Liver (tissue), 3 donors: ENCODE measurements around the gene ATP11A.

Experiments
- FOXA1 ChIP-seq: IDR thresholded peaks from 2 replicates; pipeline ENCODE4 v1.6.1; 2016; ENCODE audit warnings: antibody characterized with exemption
- JUND ChIP-seq, 2 donors: IDR thresholded peaks; 2 replicates each; pipeline ENCODE4 v1.6.1; 2016; ENCODE audit warnings: antibody characterized with exemption in 2 of 2
- RAD21 ChIP-seq, 2 donors: IDR thresholded peaks; 2 replicates each; pipeline ENCODE4 v1.6.1; 2016; ENCODE audit warnings: antibody characterized with exemption in 2 of 2, mild to moderate bottlenecking in 2 of 2
- TAF1 ChIP-seq: conservative IDR thresholded peaks from 2 replicates; pipeline ENCODE4 v1.6.1; 2016; ENCODE audit warnings: antibody characterized with exemption, mild to moderate bottlenecking
- TF ChIP-seq, protein P1 (sequence below): IDR thresholded peaks from 2 replicates; pipeline ENCODE4 v1.6.1; 2016; ENCODE audit warnings: antibody characterized with exemption
- TF ChIP-seq, protein P2 (sequence below): fragments of 150-350 bp; IDR thresholded peaks from 2 replicates; pipeline ENCODE4 v1.5.1; 2017; ENCODE audit warnings: improper control_type of control experiment, low read depth, low read length; ENCODE audit not compliant: missing input control
- TF ChIP-seq, protein P3 (sequence below): IDR thresholded peaks from 2 replicates; pipeline ENCODE4 v1.6.1; 2016; ENCODE audit warnings: antibody characterized with exemption, mild to moderate bottlenecking
- donor health status: healthy.
- donor health status: healthy.

GRCh38 chr13:112760435-112760834 is 70.6 kb downstream of the ATP11A start:
- TF ChIP-seq, protein P1, sequence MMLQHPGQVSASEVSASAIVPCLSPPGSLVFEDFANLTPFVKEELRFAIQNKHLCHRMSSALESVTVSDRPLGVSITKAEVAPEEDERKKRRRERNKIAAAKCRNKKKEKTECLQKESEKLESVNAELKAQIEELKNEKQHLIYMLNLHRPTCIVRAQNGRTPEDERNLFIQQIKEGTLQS = no peak
- TF ChIP-seq, protein P2, sequence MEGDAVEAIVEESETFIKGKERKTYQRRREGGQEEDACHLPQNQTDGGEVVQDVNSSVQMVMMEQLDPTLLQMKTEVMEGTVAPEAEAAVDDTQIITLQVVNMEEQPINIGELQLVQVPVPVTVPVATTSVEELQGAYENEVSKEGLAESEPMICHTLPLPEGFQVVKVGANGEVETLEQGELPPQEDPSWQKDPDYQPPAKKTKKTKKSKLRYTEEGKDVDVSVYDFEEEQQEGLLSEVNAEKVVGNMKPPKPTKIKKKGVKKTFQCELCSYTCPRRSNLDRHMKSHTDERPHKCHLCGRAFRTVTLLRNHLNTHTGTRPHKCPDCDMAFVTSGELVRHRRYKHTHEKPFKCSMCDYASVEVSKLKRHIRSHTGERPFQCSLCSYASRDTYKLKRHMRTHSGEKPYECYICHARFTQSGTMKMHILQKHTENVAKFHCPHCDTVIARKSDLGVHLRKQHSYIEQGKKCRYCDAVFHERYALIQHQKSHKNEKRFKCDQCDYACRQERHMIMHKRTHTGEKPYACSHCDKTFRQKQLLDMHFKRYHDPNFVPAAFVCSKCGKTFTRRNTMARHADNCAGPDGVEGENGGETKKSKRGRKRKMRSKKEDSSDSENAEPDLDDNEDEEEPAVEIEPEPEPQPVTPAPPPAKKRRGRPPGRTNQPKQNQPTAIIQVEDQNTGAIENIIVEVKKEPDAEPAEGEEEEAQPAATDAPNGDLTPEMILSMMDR = no peak
- TF ChIP-seq TAF1 = no peak
- TF ChIP-seq FOXA1 = no peak
- TF ChIP-seq, protein P3, sequence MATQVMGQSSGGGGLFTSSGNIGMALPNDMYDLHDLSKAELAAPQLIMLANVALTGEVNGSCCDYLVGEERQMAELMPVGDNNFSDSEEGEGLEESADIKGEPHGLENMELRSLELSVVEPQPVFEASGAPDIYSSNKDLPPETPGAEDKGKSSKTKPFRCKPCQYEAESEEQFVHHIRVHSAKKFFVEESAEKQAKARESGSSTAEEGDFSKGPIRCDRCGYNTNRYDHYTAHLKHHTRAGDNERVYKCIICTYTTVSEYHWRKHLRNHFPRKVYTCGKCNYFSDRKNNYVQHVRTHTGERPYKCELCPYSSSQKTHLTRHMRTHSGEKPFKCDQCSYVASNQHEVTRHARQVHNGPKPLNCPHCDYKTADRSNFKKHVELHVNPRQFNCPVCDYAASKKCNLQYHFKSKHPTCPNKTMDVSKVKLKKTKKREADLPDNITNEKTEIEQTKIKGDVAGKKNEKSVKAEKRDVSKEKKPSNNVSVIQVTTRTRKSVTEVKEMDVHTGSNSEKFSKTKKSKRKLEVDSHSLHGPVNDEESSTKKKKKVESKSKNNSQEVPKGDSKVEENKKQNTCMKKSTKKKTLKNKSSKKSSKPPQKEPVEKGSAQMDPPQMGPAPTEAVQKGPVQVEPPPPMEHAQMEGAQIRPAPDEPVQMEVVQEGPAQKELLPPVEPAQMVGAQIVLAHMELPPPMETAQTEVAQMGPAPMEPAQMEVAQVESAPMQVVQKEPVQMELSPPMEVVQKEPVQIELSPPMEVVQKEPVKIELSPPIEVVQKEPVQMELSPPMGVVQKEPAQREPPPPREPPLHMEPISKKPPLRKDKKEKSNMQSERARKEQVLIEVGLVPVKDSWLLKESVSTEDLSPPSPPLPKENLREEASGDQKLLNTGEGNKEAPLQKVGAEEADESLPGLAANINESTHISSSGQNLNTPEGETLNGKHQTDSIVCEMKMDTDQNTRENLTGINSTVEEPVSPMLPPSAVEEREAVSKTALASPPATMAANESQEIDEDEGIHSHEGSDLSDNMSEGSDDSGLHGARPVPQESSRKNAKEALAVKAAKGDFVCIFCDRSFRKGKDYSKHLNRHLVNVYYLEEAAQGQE = no peak
- no peak for TF ChIP-seq RAD21 (IDR thresholded peaks at IDR 0.05)
- no peak for TF ChIP-seq JUND (IDR thresholded peaks at IDR 0.05)
